ENCODE measurements around the gene VASN. TPM values are rescaled to one million over a fixed set of nuclear protein-coding genes. Genes with fewer than 3 reads are reported as not detected.

Gene VASN
- total RNA-seq, 1 donor from 2014 or later, result 0.67 TPM

GRCh38 chr16:4364196-4365013 is 7.2 kb upstream of the VASN start:
- H3K4me3 Mint-ChIP-seq (ENCODE audit: unreplicated experiment), result no peak overlapping the region
- H3K9me3 Mint-ChIP-seq (ENCODE audit: unreplicated experiment), result no peaks in the 10 kb centered on the region
- TF ChIP-seq CTCF (IDR thresholded peaks at IDR 0.05; ENCODE audit: unreplicated experiment), result no peak
- H3K27ac Mint-ChIP-seq (ENCODE audit: unreplicated experiment), result no peak overlapping the region
- peaks cover 6% of the 10 kb centered on the region for H3K27me3 Mint-ChIP-seq (ENCODE audit: unreplicated experiment)
- peaks cover 4% of the 10 kb centered on the region for H3K36me3 Mint-ChIP-seq (ENCODE audit: low read depth, unreplicated experiment)
- no peak for DNase-seq (ENCODE audit: low spot score)
- no peaks in the 10 kb centered on the region for H3K4me1 Mint-ChIP-seq (ENCODE audit: unreplicated experiment)

- no peak overlapping the region for H3K4me3 Mint-ChIP-seq (ENCODE audit: unreplicated experiment)
- H3K4me1 Mint-ChIP-seq (ENCODE audit: unreplicated experiment), result no peaks in the 10 kb centered on the region
- no peaks in the 10 kb centered on the region for H3K9me3 Mint-ChIP-seq (ENCODE audit: unreplicated experiment)
- DNase-seq (ENCODE audit: low spot score), result no peak
- TF ChIP-seq CTCF (IDR thresholded peaks at IDR 0.05; ENCODE audit: unreplicated experiment), result no peak
- H3K27ac Mint-ChIP-seq (ENCODE audit: unreplicated experiment), result no peak overlapping the region
- H3K27me3 Mint-ChIP-seq (ENCODE audit: unreplicated experiment), result peaks cover 6% of the 10 kb centered on the region
- H3K36me3 Mint-ChIP-seq (ENCODE audit: low read depth, unreplicated experiment), result peaks cover 4% of the 10 kb centered on the region
Observed at GRCh38 chr16:4365014-4365406, 6.6 kb upstream of the VASN start.

GRCh38 chr16:4365615-4366014 is 6.0 kb upstream of the VASN start:
- H3K27me3 Mint-ChIP-seq (ENCODE audit: unreplicated experiment), result peaks cover 6% of the 10 kb centered on the region
- H3K4me1 Mint-ChIP-seq (ENCODE audit: unreplicated experiment), result no peaks in the 10 kb centered on the region
- no peak for TF ChIP-seq CTCF (IDR thresholded peaks at IDR 0.05; ENCODE audit: unreplicated experiment)
- no peak for DNase-seq (ENCODE audit: low spot score)
- no peak overlapping the region for H3K27ac Mint-ChIP-seq (ENCODE audit: unreplicated experiment)
- no peaks in the 10 kb centered on the region for H3K9me3 Mint-ChIP-seq (ENCODE audit: unreplicated experiment)
- no peak overlapping the region for H3K4me3 Mint-ChIP-seq (ENCODE audit: unreplicated experiment)
- H3K36me3 Mint-ChIP-seq (ENCODE audit: low read depth, unreplicated experiment), result peaks cover 4% of the 10 kb centered on the region

- Mint-ChIP-seq H3K9me3 (ENCODE audit: unreplicated experiment) (no peaks in the 10 kb centered on the region), H3K27ac (ENCODE audit: unreplicated experiment) (no peak overlapping the region), H3K36me3 (ENCODE audit: low read depth, unreplicated experiment) (peaks cover 4% of the 10 kb centered on the region), H3K4me3 (ENCODE audit: unreplicated experiment) (no peak overlapping the region), H3K4me1 (ENCODE audit: unreplicated experiment) (no peaks in the 10 kb centered on the region), H3K27me3 (ENCODE audit: unreplicated experiment) (peaks cover 6% of the 10 kb centered on the region)
- no peak for DNase-seq (ENCODE audit: low spot score)
- no peak for TF ChIP-seq CTCF (IDR thresholded peaks at IDR 0.05; ENCODE audit: unreplicated experiment)
Observed at GRCh38 chr16:4366016-4366415, 5.6 kb upstream of the VASN start.

- H3K4me3 Mint-ChIP-seq (ENCODE audit: unreplicated experiment), result no peak overlapping the region
- no peak for TF ChIP-seq CTCF (IDR thresholded peaks at IDR 0.05; ENCODE audit: unreplicated experiment)
- no peaks in the 10 kb centered on the region for H3K9me3 Mint-ChIP-seq (ENCODE audit: unreplicated experiment)
- H3K36me3 Mint-ChIP-seq (ENCODE audit: low read depth, unreplicated experiment), result peaks cover 4% of the 10 kb centered on the region
- H3K27ac Mint-ChIP-seq (ENCODE audit: unreplicated experiment), result no peak overlapping the region
- no peaks in the 10 kb centered on the region for H3K4me1 Mint-ChIP-seq (ENCODE audit: unreplicated experiment)
- no peak for DNase-seq (ENCODE audit: low spot score)
- H3K27me3 Mint-ChIP-seq (ENCODE audit: unreplicated experiment), result peaks cover 6% of the 10 kb centered on the region
Observed at GRCh38 chr16:4367393-4367856, 4.2 kb upstream of the VASN start.

Measured in endothelial cell (in vitro differentiated cells).